ELR (cell line): ENCODE data around the gene RNU6-1.
A peak's percentile ranks its signal among the peaks of the same experiment; 100 is the strongest.

Source experiments
- DNase-seq: peaks from one replicate; pipeline ENCODE4 v3.0.0-alpha.2; 2015; ENCODE audit warnings: low read depth

Gene RNU6-1

DNA sequence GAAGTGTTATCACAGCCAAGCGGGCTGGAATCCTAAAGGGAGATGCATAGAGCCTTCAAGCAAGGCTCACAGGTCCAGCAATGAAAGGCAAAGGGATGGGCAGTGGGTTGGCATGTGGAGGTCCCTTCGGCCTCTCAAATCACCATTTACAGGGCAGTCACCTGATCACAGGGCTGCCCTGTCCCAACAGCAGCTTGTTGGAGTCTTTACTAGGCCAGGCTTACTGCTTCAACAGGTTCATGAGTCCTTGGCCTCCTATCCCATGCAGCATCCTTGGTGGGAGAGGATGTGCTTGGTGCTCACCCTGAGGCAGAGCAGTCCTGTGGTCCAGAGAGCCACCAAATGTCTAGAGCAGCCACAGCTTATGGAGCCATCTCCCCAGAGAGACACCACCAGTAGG, 38.7 kb downstream of the RNU6-1 start:
- DNase-seq, result no peak

DNA sequence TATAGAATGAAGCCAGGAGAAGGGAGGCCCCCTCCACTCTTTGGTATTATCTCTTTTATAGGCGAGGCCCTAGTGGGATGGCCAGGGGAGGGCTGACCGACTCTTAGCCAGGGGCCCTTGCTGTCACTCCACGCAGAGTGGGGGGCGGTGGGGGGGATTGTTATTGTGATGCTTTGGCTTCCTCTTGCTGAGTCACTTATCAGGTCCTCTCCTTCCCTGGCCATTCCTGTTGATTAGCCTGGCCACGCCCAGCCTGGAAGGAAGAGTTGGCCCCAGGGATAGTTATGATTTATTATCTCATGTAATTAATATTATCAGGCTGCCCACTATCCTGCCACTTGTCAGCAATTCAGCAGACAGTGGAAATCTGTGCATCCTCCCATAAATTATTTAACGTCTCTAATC, 40.0 kb downstream of the RNU6-1 start:
- DNase-seq, result no peak

DNA sequence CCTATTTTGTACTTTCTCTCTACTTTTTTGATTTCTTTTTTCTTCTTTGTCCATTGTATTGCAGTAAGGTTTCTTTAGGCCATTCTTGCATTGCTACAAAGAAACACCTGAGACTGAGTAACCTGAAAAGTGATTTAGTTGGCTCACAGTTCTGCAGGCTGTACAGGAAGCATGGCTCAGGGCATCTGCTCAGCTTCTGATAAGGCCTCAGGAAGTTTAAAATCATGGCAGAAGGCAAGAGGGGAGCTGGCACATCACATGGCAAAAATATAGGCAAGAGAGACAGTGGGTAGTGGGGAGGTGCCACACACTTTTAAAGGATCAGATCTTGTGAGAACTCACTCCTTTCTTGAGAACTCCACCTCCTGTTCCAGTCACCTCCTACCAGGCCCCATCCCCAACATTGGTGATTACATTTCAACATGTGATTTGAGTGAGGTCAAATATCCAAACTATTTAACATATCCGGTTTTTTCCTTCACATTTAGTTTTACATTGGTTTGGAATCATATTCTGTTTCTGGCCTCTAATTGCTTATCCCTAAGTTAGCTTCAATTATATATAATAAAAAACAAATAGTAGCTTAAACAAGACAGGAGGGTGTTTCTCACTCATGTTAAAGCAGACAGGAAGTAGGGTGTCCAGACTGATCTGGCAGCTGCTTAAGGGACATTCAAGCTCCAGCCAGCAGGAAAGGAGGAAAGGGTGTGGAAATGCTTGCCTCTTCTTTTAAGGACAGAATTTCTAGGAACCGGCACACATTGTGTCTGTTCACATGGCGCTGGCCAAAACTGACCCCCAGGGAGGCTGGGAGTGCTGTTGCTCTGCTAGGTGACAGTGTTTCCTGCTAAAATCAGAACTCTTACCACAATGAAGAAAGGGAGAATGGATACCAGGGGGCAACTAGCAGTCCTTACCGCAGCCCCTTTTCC, 43.4 kb downstream of the RNU6-1 start:
- no peak for DNase-seq

DNA sequence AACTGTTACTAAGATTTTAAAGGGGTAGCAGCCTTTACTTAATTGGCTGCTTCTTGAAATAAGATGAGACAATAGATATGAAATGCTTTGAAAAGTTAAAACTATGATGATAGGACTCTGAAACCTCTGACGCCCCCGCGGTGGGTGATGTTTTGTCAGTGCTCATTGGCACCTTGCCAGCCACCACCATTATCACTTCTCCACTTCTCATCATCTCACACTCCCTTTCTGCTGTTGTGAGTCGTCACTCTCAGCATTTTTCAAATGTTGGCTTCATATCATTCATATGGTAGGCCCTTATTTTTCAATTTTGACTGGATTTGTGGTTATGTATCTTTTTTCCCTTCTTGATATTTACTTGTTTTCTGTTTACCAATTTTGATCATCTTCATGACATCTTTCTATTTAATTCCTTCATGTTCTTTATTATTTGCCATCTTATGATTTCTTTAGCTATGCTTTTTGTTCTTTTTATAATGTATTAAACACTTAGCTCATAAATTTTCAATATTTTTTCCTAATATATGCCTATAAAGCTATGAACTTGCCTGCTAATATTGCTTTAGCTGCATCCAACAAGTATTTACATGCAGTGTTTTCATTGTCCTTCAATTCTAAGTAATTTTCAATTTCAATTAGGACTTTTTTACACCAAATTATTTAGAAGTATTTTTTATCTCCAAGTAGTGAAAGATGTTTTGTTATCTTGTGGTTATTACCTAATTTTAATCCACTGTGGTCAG, 44.8 kb downstream of the RNU6-1 start:
- DNase-seq, result no peak

DNA sequence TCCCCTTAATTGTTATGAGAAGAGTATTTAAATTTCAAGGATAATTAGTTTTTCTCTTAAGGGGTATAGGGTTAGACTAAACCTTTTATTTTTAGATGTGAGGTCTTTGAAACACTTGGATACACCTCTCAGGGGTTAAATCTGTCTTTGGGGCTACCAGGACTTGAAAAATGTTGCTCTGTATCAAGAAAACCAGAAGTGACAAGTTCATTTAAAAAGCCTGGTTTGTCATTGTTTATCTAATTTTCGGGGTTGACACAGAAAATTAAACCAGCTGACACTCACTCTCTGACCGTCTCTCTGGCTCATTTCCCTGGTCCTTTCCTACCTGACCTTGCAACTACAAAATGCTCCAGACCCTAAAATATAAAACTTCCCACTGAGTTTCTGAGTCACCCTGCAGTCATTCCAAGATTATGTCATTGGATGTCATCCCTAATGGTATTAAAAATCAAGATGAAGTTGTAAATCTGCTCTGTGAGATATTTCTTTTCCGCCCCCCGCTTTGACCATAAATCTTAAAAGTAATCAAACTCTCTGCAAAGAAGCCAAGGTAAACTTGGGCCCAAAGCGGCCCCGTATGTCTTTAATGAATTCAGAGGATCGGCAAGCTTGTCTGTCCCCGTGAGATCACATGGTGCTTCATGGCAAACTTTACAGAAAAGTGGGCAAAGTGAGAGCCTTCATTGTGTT, 47.4 kb downstream of the RNU6-1 start:
- peak; percentile 22 for DNase-seq

DNA sequence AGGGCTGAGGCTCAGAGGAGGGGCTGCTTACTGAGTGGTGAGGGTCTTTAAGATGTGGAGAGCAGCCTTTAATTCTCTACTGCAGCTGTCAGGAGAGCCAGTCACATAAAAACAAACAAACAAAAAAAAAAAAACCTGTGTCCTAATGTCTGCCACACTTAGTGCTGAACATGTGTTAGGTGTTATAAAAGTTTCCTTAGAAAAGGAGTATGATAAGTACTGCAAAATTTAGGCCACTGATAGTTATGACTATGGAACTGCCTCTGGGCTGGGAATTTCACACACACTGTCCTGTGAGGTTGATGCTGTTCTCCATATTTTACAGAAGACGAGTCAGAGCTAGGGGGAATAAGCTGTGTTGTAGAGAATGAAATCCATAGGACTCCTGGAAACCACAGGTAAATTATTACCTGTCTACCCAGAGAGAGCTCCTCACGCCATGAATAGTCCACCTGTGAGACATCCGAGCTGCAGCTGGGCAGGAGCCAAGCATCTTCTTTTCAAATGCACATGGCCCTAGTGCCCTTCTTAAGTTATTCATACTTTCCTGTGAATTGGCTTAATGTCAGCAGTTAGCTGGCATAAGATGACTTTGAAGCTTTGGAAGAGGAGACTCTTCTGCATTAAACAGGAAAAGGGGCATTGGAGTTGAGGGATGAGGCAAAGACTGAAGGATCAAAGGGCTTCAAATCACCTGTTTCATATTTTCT, 49.1 kb downstream of the RNU6-1 start:
- DNase-seq, result no peak
